GM12878 (cell line): Measurements from ENCODE around the gene HIVEP1. TPM values are rescaled to one million over a fixed set of nuclear protein-coding genes. Genes with fewer than 3 reads are reported as not detected.

ENCODE experiments used
- ATAC-seq: fragments of 200-7000 bp; cut with Tn5 transposase; 3 replicates; pipeline ENCODE4 v1.9.1; 2020; ENCODE audit warnings: mild to moderate bottlenecking, moderate library complexity
- BruUV-seq: library from RNA; stranded (reverse); fragments of 400-500 nt; replicated peaks from 2 replicates; lab custom pipeline; 2021; lab: Mats Ljungman, UMichigan
- CTCF ChIA-PET: fragments of 300-600 bp; sonication (Branson Sonifier 250); formaldehyde crosslinking; extraction: SDS; loops from one replicate; lab custom pipeline; 2021; ENCODE audit warnings: inconsistent platforms; lab: Yijun Ruan, JAX
- POLR2A ChIA-PET: fragments of 350-600 bp; formaldehyde crosslinking; extraction: SDS; loops from one replicate; lab custom pipeline; 2021; ENCODE audit warnings: inconsistent platforms; lab: Charles Lee
- RAD21 ChIA-PET: fragments of 300-600 bp; sonication (Branson Sonifier 250); formaldehyde crosslinking; loops from one replicate; lab custom pipeline; 2023; ENCODE audit warnings: antibody characterized with exemption; ENCODE audit not compliant: unreplicated experiment; lab: Charles Lee
- SMC1A ChIA-PET: fragments of 300-600 bp; sonication (Branson Sonifier 250); formaldehyde crosslinking; loops from one replicate; lab custom pipeline; 2023; ENCODE audit not compliant: unreplicated experiment, uncharacterized antibody; lab: Charles Lee
- DNase-seq: peaks from one replicate; pipeline ENCODE4 v3.0.0-alpha.2; 2011; ENCODE audit warnings: low read depth, low spot score
- FAIRE-seq: peaks from 3 replicates; lab custom pipeline; 2011; peaks lifted over from hg19 to GRCh38; lab: Jason Lieb, UNC
- H2AFZ ChIP-seq: 2 replicates; pipeline ENCODE4 v1.6.0; 2011; ENCODE audit warnings: low read depth, low read length, control low read depth; ENCODE audit not compliant: control insufficient read depth
- H3K27ac ChIP-seq: 2 replicates; pipeline ENCODE4 v1.5.1; 2011; ENCODE audit warnings: control low read depth; ENCODE audit not compliant: control insufficient read depth, insufficient read depth
- H3K27me3 ChIP-seq, 2 experiments: replicated peaks in 1 of 2; 2 replicates each; pipeline versions ENCODE4 v1.6.0 to v1.6.1; 2011; ENCODE audit warnings: low read length in 1 of 2; ENCODE audit not compliant: control insufficient read depth in 2 of 2, insufficient read depth in 2 of 2
- H3K36me3 ChIP-seq, 2 experiments: 2 replicates each; pipeline ENCODE4 v1.5.1; 2011; ENCODE audit warnings: low read length in 1 of 2; ENCODE audit not compliant: control insufficient read depth in 2 of 2, insufficient read depth in 2 of 2
- H3K4me1 ChIP-seq: 2 replicates; pipeline ENCODE4 v1.6.1; 2011; ENCODE audit warnings: mild to moderate bottlenecking, low read length, moderate library complexity, mixed read lengths; ENCODE audit not compliant: control insufficient read depth, insufficient read depth
- H3K4me2 ChIP-seq: 2 replicates; pipeline ENCODE4 v1.6.0; 2011; ENCODE audit warnings: control low read depth; ENCODE audit not compliant: control insufficient read depth, insufficient read depth
- H3K4me3 ChIP-seq: fragments of 200-600 bp; sonication (generic); 2 replicates; pipeline ENCODE4 v1.5.1; 2016
- H3K79me2 ChIP-seq: 2 replicates; pipeline ENCODE4 v1.6.0; 2011; ENCODE audit warnings: low read length; ENCODE audit not compliant: control insufficient read depth, insufficient read depth
- H3K9ac ChIP-seq: 2 replicates; pipeline ENCODE4 v1.8.0; 2011; ENCODE audit warnings: low read length, control low read depth, mixed read lengths; ENCODE audit not compliant: control insufficient read depth, insufficient read depth
- H3K9me3 ChIP-seq: replicated peaks from 3 replicates; pipeline ENCODE4 v1.5.1; 2011; ENCODE audit warnings: mild to moderate bottlenecking, low read length; ENCODE audit not compliant: control insufficient read depth, insufficient read depth
- H4K20me1 ChIP-seq: 2 replicates; pipeline ENCODE4 v1.6.0; 2011; ENCODE audit not compliant: control insufficient read depth, insufficient read depth
- CBFB ChIP-seq: IDR thresholded peaks from 2 replicates; pipeline ENCODE4 v1.6.1; 2016; ENCODE audit warnings: antibody characterized with exemption, low read depth
- CEBPB ChIP-seq, 2 experiments: fragments of 150-350 bp in 1 of 2; IDR thresholded peaks; 2 replicates each; pipeline ENCODE4 v1.6.1; 2012 to 2014; ENCODE audit warnings: low read depth in 2 of 2, low read length in 2 of 2, borderline replicate concordance in 1 of 2, inconsistent platforms in 1 of 2
- CHD2 ChIP-seq: IDR thresholded peaks from 2 replicates; pipeline ENCODE4 v1.6.1; 2011; ENCODE audit warnings: low read depth, low read length, improper control_type of control experiment, borderline replicate concordance
- E2F8 ChIP-seq: fragments of 450-650 bp; IDR thresholded peaks from 2 replicates; pipeline ENCODE4 v1.6.1; 2018; ENCODE audit warnings: mild to moderate bottlenecking, low read depth, moderate library complexity; ENCODE audit not compliant: partially characterized antibody
- EED ChIP-seq: sonication (generic); IDR thresholded peaks from 2 replicates; pipeline ENCODE4 v1.6.1; 2016; ENCODE audit warnings: antibody characterized with exemption, low read depth
- ELK1 ChIP-seq: IDR thresholded peaks from 2 replicates; pipeline ENCODE4 v1.6.1; 2012; ENCODE audit warnings: low read depth, low read length, improper control_type of control experiment
- IRF4 ChIP-seq: IDR thresholded peaks from 2 replicates; pipeline ENCODE4 v1.6.1; 2011; ENCODE audit warnings: low read depth, low read length
- KDM1A ChIP-seq: fragments of 200-600 bp; sonication (generic); IDR thresholded peaks from 2 replicates; pipeline ENCODE4 v1.6.1; 2016; ENCODE audit warnings: borderline replicate concordance
- KLF5 ChIP-seq: fragments of 450-650 bp; IDR thresholded peaks from 2 replicates; pipeline ENCODE4 v1.6.1; 2014; ENCODE audit warnings: mild to moderate bottlenecking; ENCODE audit not compliant: partially characterized antibody
- SIN3A ChIP-seq: IDR thresholded peaks from 2 replicates; pipeline ENCODE4 v1.6.1; 2012; ENCODE audit warnings: low read depth, low read length, improper control_type of control experiment
- SPI1 ChIP-seq: IDR thresholded peaks from 2 replicates; pipeline ENCODE4 v1.6.1; 2011; ENCODE audit warnings: low read depth, mild to moderate bottlenecking, low read length, moderate library complexity, borderline replicate concordance; ENCODE audit not compliant: insufficient read depth
- SUPT20H ChIP-seq: IDR thresholded peaks from 2 replicates; pipeline ENCODE4 v1.6.1; 2011; ENCODE audit warnings: low read depth, mild to moderate bottlenecking, low read length, moderate library complexity, borderline replicate concordance; ENCODE audit not compliant: control insufficient read depth
- ZBTB4 ChIP-seq: fragments of 450-650 bp; formaldehyde crosslinking; IDR thresholded peaks from 2 replicates; pipeline ENCODE4 v1.4.0; 2022; ENCODE audit warnings: mild to moderate bottlenecking, moderate library complexity
- ZNF207 ChIP-seq: fragments of 450-650 bp; IDR thresholded peaks from 2 replicates; pipeline ENCODE4 v1.6.1; 2014; ENCODE audit warnings: antibody characterized with exemption, mild to moderate bottlenecking, borderline replicate concordance
- WGBS: methylation state at CpG from one replicate; pipeline ENCODE4 v1.1.6; 2016; ENCODE audit warnings: low lambda C conversion rate; ENCODE audit not compliant: insufficient replicate concordance, insufficient coverage; ENCODE audit errors: missing lambda C conversion rate; 5-methylcytosine and 5-hydroxymethylcytosine counted together
- in situ Hi-C: fragments of 300-500 bp; cut with MboI; formaldehyde crosslinking; loops from 9 replicates; pipeline ENCODE4 v1.14.3; 2018; ENCODE audit warnings: mixed read lengths
- intact Hi-C: fragments of 100-400 bp; cut with micrococcal nuclease; formaldehyde crosslinking; loops from one replicate; pipeline ENCODE4 v1.14.2; 2022; ENCODE audit not compliant: unreplicated experiment
- polyA plus RNA-seq, 11 experiments: library from polyadenylated mRNA; depleted of rRNA in 4 of 11; unstranded in 6 of 11; stranded (reverse) in 5 of 11; fragments of >200 nt; fragmentation: Nextera tagmentation in 4 of 11; fragmentation: Illumina TruSeq in 1 of 11; extraction: Ambion mirVana in 4 of 11; extraction: Trizol in 1 of 11; gene quantifications; 1 replicate in 1 of 11; 2 replicates in 10 of 11; pipeline versions ENCODE4 v1.2.1 to v1.2.3, GENCODE V29; 2011 to 2016; ENCODE audit warnings: inconsistent platforms in 2 of 11, missing spikeins in 2 of 11, low read depth in 1 of 11
- total RNA-seq, 4 experiments: library from RNA; depleted of rRNA in 3 of 4; stranded (reverse); fragments of >200 nt in 3 of 4; fragmentation: Illumina TruSeq in 1 of 4; extraction: Trizol in 1 of 4; gene quantifications; 2 replicates each; pipeline versions ENCODE4 v1.2.1 to v1.2.3, GENCODE V29; 2013 to 2021
- TF ChIP-seq, protein P1 (sequence below): IDR thresholded peaks from 2 replicates; pipeline ENCODE4 v1.6.1; 2012; ENCODE audit warnings: low read length, inconsistent platforms

Gene HIVEP1
- total and polyA plus RNA-seq, 10 of the 15 experiments (the other 5 are each of a cell fraction or from before 2014, with no cell fraction given), result 4.3 to 37.5 (median 21.6) TPM

DNA sequence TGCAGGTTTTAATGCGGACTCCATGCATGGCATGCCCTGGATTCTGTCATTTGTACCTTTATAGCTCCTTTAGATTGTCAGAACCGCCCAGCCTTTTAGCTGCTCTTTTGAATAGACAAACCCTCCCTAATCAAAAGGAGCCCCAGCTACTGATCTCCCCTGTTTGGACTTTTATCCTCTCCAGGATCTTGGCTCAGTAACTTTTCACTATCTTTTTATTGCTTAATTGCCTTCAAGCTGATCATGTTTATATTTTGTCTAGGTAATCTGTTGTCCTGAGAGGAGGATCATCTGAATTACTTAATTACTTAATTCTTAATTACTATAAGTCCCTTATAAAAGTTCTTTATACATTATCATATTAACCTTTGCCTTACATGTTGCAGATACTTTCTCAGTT, 93.2 kb downstream of the HIVEP1 start:
- ChIA-PET POLR2A (interaction anchor here (1.5 kb wide), 1 partner anchor 39 kb away, joined by 6 read pairs; no protein-coding TSS in a partner anchor), RAD21 (interaction anchor here (1.8 to 2.3 kb wide), 2 partner anchors 10 to 39 kb away, joined by 7 to 14 read pairs; no protein-coding TSS in a partner anchor), CTCF (interaction anchor here (0.9 to 1.2 kb wide), 3 partner anchors 11 to 399 kb away, joined by 3 read pairs; no protein-coding TSS in a partner anchor), SMC1A (interaction anchor here (0.7 to 1.9 kb wide), 13 partner anchors 9 to 103 kb away, joined by 3 to 9 read pairs (median 3); no protein-coding TSS in a partner anchor)
- in situ Hi-C loops, result no loop called here
- no peak overlapping the region for H3K9ac ChIP-seq
- H3K27me3 ChIP-seq, result no peaks in the 10 kb centered on the region
- no peak overlapping the region for H2AFZ ChIP-seq
- intact Hi-C loops, result no loop called here
- no peak overlapping the region for H3K4me3 ChIP-seq
- DNase-seq (no peak), ATAC-seq (no peak), FAIRE-seq (no peak)
- no peak overlapping the region for H3K27ac ChIP-seq
- H3K4me1 ChIP-seq, result peaks cover 13% of the 10 kb centered on the region
- H3K4me2 ChIP-seq, result no peak overlapping the region
- no peaks in the 10 kb centered on the region for H4K20me1 ChIP-seq
- no TSS peak for BruUV-seq
- no peaks in the 10 kb centered on the region; a peak in 1 of 4 replicates for H3K36me3 ChIP-seq
- H3K9me3 ChIP-seq, result no peaks in the 10 kb centered on the region; the same call in 1 of the 3 replicates
- 95% methylated on average over 2 of the region's 2 CpGs for WGBS
- H3K79me2 ChIP-seq, result peaks cover 15% of the 10 kb centered on the region
- TF ChIP-seq SUPT20H, result no peak
- TF ChIP-seq ZNF207, result no peak
- no peak for TF ChIP-seq CEBPB (IDR thresholded peaks at IDR 0.05; ENCODE audit: borderline replicate concordance in 1 of 2, low read depth in 2 of 2, low read length in 2 of 2)
- TF ChIP-seq IRF4, result no peak
- no peak for TF ChIP-seq EED
- no peak for TF ChIP-seq SPI1
- TF ChIP-seq ELK1, result no peak
- TF ChIP-seq E2F8, result no peak
- no peak for TF ChIP-seq SIN3A
- no peak for TF ChIP-seq KLF5
- TF ChIP-seq ZBTB4 (CRISPR knock-in tag), result no peak
- TF ChIP-seq CBFB, result no peak
- no peak for TF ChIP-seq KDM1A
- TF ChIP-seq CHD2, result no peak
- TF ChIP-seq, protein P1, sequence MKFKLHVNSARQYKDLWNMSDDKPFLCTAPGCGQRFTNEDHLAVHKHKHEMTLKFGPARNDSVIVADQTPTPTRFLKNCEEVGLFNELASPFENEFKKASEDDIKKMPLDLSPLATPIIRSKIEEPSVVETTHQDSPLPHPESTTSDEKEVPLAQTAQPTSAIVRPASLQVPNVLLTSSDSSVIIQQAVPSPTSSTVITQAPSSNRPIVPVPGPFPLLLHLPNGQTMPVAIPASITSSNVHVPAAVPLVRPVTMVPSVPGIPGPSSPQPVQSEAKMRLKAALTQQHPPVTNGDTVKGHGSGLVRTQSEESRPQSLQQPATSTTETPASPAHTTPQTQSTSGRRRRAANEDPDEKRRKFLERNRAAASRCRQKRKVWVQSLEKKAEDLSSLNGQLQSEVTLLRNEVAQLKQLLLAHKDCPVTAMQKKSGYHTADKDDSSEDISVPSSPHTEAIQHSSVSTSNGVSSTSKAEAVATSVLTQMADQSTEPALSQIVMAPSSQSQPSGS, result no peak
